Activated naive CD8-positive, alpha-beta T cell treated with anti-CD3 and anti-CD28 coated beads, Interleukin-2, amount 50 U/mL, for 16 hours (primary cell): ENCODE measurements around the gene KLHDC8A.

Experiments used
- DNase-seq: peaks from one replicate; pipeline ENCODE4 v3.0.0-alpha.2; 2020; ENCODE audit warnings: low read depth, low spot score

KLHDC8A gene

GRCh38 chr1:205296154-205296553 lies 60.6 kb downstream of the KLHDC8A start:
- DNase-seq = no peak

DNA sequence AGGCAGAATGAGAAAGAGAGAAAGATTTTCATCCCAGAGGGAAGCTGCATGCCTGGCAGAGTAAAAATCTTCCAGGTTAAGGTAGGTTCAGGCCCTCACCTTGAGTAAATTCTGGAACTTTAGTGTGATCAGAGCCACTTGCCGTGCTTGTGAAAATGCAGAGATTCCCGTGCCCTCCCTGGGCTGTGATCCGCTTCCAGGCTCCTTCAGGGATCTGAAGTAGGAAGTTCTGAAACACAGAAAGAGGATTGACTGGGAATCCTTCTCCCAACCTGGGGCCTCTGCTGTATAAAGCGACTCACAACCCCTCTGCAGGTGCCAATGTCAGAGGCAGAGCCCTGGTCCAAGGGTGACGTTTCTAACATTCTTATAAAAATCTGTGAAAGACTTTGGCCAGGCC lies 61.8 kb downstream of the KLHDC8A start:
- no peak for DNase-seq

DNA sequence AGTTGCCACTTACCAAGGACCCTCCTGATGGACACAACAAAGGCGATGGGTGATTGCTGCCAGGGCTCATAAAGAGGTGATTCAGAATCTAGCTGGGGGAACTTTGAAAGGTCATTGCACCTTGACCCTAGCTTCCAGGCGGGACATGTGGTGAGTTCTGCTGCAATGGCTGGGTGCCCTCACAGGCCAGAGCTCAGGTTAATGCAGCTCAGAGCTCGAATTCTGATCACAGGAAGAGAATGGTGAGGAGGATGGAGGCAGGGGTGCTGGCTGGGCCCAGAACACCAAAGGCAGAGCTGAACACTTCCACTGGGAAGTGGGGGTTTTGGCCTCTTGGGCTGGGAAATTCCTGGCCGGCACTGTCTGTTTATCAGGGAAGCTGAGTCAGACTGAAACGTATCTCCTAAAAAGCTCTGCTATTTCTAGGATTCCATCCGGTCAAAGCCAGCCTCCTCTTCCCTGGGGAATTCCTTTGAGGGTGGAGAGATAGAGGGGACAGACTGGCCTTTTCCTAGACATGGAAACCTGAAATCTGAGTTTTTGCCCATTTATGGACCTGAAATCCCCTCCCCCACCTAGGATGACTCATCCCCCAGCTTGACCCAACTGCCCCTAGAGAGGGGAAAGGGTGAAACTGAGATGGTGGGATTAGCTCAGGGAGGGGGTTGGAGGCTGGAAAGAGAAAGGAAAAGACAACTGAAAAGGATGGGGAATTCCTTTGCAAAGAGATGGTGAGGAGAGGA lies 62.4 kb downstream of the KLHDC8A start:
- no peak for DNase-seq

- no peak for DNase-seq
Measured at GRCh38 chr1:205293350-205294074, 63.2 kb downstream of the KLHDC8A start.

DNA sequence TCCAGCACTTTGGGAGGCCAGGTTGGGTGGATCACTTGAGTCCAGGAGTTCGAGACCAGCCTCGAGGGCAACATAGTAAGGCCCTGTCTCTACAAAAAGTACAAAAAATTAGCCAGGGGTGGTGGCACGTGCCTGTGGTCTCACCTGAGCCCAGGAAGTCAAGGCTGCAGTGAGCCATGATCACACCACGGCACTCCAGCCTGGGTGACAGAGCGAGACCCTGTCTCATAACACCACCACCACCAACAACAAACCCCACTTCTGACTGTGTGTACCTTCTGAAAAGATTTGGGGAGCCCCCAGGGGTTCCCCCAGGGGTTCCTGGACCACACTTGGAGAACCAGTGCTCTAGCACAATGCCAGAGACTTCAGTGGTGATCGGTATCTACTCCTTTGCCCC lies 65.1 kb downstream of the KLHDC8A start:
- no peak for DNase-seq

DNA sequence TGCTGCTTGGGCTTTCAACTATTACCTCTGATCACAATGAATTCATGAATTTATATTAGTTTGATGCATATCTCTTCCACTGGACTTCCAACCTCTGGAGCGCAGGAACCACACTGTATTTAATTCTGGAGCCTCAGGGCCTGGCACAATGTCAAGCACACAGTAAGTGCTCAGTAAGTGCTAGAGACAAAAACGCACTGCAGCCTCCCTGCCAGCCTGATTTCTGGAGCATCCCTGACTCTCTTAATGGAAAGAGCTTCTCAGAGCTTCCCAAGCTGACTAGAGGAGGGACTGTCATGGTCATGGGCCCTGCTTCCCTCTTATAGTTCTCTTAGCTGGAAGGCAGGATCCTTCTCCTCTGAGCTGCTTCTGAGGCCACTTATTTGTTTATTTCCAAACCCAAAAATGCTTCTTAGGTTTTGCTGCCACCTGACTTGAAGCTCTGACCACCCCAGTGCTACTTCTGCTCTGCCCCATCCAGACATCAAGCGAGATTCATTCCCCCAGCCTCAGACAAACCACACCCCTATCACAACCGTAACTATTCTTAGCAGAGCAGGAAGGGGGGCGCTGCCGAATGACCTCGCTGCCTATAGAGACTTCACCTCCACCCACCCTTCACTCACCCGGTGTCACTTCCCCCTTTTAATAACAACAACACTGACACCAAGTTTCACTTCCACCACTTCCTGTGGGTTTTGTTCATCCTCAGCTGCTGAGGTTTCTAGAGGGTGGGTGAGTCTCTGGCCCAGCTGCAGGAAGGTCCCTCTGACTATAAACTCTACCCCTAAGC lies 68.8 kb downstream of the KLHDC8A start:
- DNase-seq = peak; percentile 59

GRCh38 chr1:205287076-205287475 lies 69.6 kb downstream of the KLHDC8A start:
- no peak for DNase-seq

DNA sequence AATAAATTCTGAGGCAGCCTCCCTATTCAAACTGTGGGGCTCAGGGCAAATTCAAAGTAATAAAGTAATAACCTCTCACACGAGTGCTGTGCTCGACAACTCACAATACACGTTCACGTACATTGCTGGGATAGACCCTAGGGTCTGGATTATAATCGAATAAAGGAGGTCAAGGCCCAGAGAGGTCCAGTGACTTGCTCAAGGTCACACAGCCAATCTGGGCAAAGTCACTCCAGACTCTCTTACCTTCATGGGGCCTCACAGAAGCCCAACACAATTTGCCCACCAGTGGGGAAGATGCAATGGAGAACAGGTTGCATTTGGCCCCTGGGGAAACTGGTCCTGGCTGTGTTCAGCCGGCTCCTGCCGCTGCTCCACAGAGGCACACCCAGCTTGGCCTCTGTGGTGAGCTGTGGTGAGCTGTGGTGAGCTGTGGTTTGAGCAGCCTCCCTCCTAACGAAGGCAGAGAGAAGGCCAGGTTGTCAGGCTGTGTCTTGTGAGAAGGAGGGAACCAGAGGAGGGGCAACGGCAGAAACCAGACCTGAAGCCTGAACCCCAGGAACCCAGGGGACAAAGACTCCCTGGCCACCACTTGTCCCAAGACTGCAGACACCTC lies 70.3 kb downstream of the KLHDC8A start:
- DNase-seq = no peak
